ENCODE data around the gene LRRC4C. TPM values are rescaled to one million over a fixed set of nuclear protein-coding genes. Genes with fewer than 3 reads are reported as not detected.

LRRC4C gene
- total and polyA plus RNA-seq, 10 of the 15 experiments (the other 5 are each of a cell fraction or from before 2014, with no cell fraction given): 1.5 TPM; not detected in 9

- no peak for TF ChIP-seq PRDM15 (CRISPR knock-in tag; IDR thresholded peaks at IDR 0.05)
These were observed 1152.4 kb downstream of the LRRC4C start (continued) for GRCh38 chr11:40306938-40307548.

GRCh38 chr11:40302669-40303068 lies 1156.8 kb downstream of the LRRC4C start:
- H2AFZ ChIP-seq (ENCODE audit: control insufficient read depth, low read depth, low read length): no peak overlapping the region
- H3K27ac ChIP-seq (ENCODE audit: control insufficient read depth, insufficient read depth): no peak overlapping the region
- H3K9ac ChIP-seq (ENCODE audit: control insufficient read depth, insufficient read depth, low read length): no peak overlapping the region
- in situ Hi-C loops (cut with MboI) (loop anchor here (10.0 to 25.0 kb wide), 2 partner anchors 902 to 1135 kb away; no protein-coding TSS in a partner anchor), intact Hi-C loops (cut with micrococcal nuclease; ENCODE audit: unreplicated experiment) (no loop called here)
- H3K36me3 ChIP-seq (ENCODE audit: control insufficient read depth in 2 of 2, insufficient read depth in 2 of 2, low read length in 1 of 2): no peaks in the 10 kb centered on the region
- H3K79me2 ChIP-seq (ENCODE audit: control insufficient read depth, insufficient read depth, low read length): no peaks in the 10 kb centered on the region
- DNase-seq (ENCODE audit: low read depth, low spot score): no peak
- no peaks in the 10 kb centered on the region for H4K20me1 ChIP-seq (ENCODE audit: control insufficient read depth, insufficient read depth)
- 20% methylated on average over 4 of the region's 4 CpGs for WGBS (ENCODE audit: insufficient coverage, insufficient replicate concordance, low lambda C conversion rate, missing lambda C conversion rate)
- no peaks in the 10 kb centered on the region for H3K27me3 ChIP-seq (replicated peaks in 1 of 2; ENCODE audit: control insufficient read depth in 2 of 2, insufficient read depth in 2 of 2, low read length in 1 of 2)
- no peak for ATAC-seq
- FAIRE-seq: no peak
- ChIA-PET POLR2A (no interaction called here), CTCF (interaction anchor here (1.6 kb wide), 1 partner anchor 898 kb away, joined by 5 read pairs; no protein-coding TSS in a partner anchor), SMC1A (ENCODE audit: uncharacterized antibody, unreplicated experiment) (interaction anchor here (2.4 kb wide), 1 partner anchor 8 kb away, joined by 7 read pairs; no protein-coding TSS in a partner anchor), RAD21 (ENCODE audit: unreplicated experiment) (no interaction called here)
- no peak overlapping the region for H3K4me3 ChIP-seq
- H3K9me3 ChIP-seq (replicated peaks; ENCODE audit: control insufficient read depth, insufficient read depth, low read length): no peaks in the 10 kb centered on the region
- no TSS peak for BruUV-seq (replicated peaks)
- H3K4me2 ChIP-seq (ENCODE audit: control insufficient read depth, insufficient read depth): no peak overlapping the region
- H3K4me1 ChIP-seq (ENCODE audit: control insufficient read depth, insufficient read depth, low read length): no peaks in the 10 kb centered on the region
- TF ChIP-seq ZNF207 (IDR thresholded peaks at IDR 0.05; ENCODE audit: borderline replicate concordance) (no peak), POLR2A (IDR thresholded peaks at IDR 0.05; ENCODE audit: low read depth, low read length) (no peak), LARP7 (IDR thresholded peaks at IDR 0.05) (no peak), CBX5 (IDR thresholded peaks at IDR 0.05; ENCODE audit: low read depth) (no peak), POU2F2 (IDR thresholded peaks at IDR 0.05; ENCODE audit: borderline replicate concordance, low read depth, low read length) (no peak), ESRRA (IDR thresholded peaks at IDR 0.05; ENCODE audit: low read length) (no peak), ZNF592 (IDR thresholded peaks at IDR 0.05) (no peak)
